K562 (cell line): ENCODE data around the gene USP5. TPM values are rescaled to one million over a fixed set of nuclear protein-coding genes. Genes with fewer than 3 reads are reported as not detected.

Experiments
- AFF1 ChIP-seq, 2 experiments: fragments of 450-650 bp; IDR thresholded peaks; 2 replicates each; pipeline ENCODE4 v1.6.1; 2018; ENCODE audit warnings: mild to moderate bottlenecking in 2 of 2, low read depth in 1 of 2; ENCODE audit not compliant: partially characterized antibody in 2 of 2
- ATF1 ChIP-seq, 2 experiments: fragments of 450-650 bp in 1 of 2; IDR thresholded peaks; 2 replicates each; pipeline ENCODE4 v1.6.1; 2016; ENCODE audit warnings: missing compliant biosample characterization in 1 of 2, missing genetic modification characterization in 1 of 2
- CC2D1A ChIP-seq: fragments of 450-650 bp; IDR thresholded peaks from 2 replicates; pipeline ENCODE4 v1.6.1; 2017; ENCODE audit warnings: mild to moderate bottlenecking
- CREM ChIP-seq: IDR thresholded peaks from 2 replicates; pipeline ENCODE4 v1.6.1; 2014; ENCODE audit warnings: antibody characterized with exemption, low read depth
- GABPB2 ChIP-seq: fragments of 250-450 bp; sonication (Bioruptor Pico); conservative IDR thresholded peaks from 2 replicates; pipeline ENCODE4 v1.5.1; 2021; ENCODE audit warnings: mild to moderate bottlenecking
- GATA2 ChIP-seq: sonication (generic); formaldehyde crosslinking; IDR thresholded peaks from 2 replicates; pipeline ENCODE4 v1.4.0; 2020; ENCODE audit warnings: mild to moderate bottlenecking, missing genetic modification reagents
- HEY1 ChIP-seq: fragments of 250-450 bp; sonication (Bioruptor Pico); IDR thresholded peaks from 2 replicates; pipeline ENCODE4 v1.5.0; 2020; ENCODE audit warnings: mild to moderate bottlenecking, moderate library complexity, borderline replicate concordance
- HMG20B ChIP-seq: fragments of 250-450 bp; sonication (Bioruptor Pico); IDR thresholded peaks from 2 replicates; pipeline ENCODE4 v1.5.0; 2021; ENCODE audit warnings: mild to moderate bottlenecking
- ILF3 ChIP-seq: fragments of 450-650 bp; IDR thresholded peaks from 2 replicates; pipeline ENCODE4 v1.6.1; 2018; ENCODE audit warnings: antibody characterized with exemption, mild to moderate bottlenecking, moderate library complexity, borderline replicate concordance
- JUN ChIP-seq, 2 experiments: sonication (generic) in 1 of 2; formaldehyde crosslinking in 1 of 2; IDR thresholded peaks; 2 replicates each; pipeline versions ENCODE4 v1.6.1 to v1.8.0; 2012 to 2022; ENCODE audit warnings: borderline replicate concordance in 2 of 2, mild to moderate bottlenecking in 2 of 2, improper control_type of control experiment in 1 of 2, low read depth in 1 of 2, low read length in 1 of 2, missing genetic modification reagents in 1 of 2
- KLF13 ChIP-seq: fragments of 450-650 bp; IDR thresholded peaks from 2 replicates; pipeline ENCODE4 v1.6.1; 2016; ENCODE audit warnings: missing genetic modification characterization, low read depth, mild to moderate bottlenecking, missing compliant biosample characterization, moderate library complexity, borderline replicate concordance
- MYNN ChIP-seq, 2 experiments: sonication (generic); formaldehyde crosslinking in 1 of 2; IDR thresholded peaks; 2 replicates each; pipeline versions ENCODE4 v1.5.0 to v1.6.1; 2016 to 2020; ENCODE audit warnings: antibody characterized with exemption in 1 of 2, missing genetic modification reagents in 1 of 2
- NELFE ChIP-seq: IDR thresholded peaks from 2 replicates; pipeline ENCODE4 v1.6.1; 2011; ENCODE audit warnings: mild to moderate bottlenecking; ENCODE audit not compliant: insufficient read depth, insufficient read length
- OTX1 ChIP-seq: fragments of 450-650 bp; formaldehyde crosslinking; IDR thresholded peaks from 2 replicates; pipeline ENCODE4 v1.4.0; 2022; ENCODE audit warnings: mild to moderate bottlenecking
- RBM22 ChIP-seq: fragments of 200-400 bp; formaldehyde crosslinking; IDR thresholded peaks from 2 replicates; pipeline ENCODE4 v1.6.1; 2018; ENCODE audit warnings: low read length, low read depth; ENCODE audit not compliant: poor library complexity, severe bottlenecking
- RUNX1 ChIP-seq: sonication (generic); IDR thresholded peaks from 2 replicates; pipeline ENCODE4 v1.6.1; 2016; ENCODE audit warnings: antibody characterized with exemption, low read depth
- THRAP3 ChIP-seq: fragments of 450-650 bp; IDR thresholded peaks from 2 replicates; pipeline ENCODE4 v1.6.1; 2016; ENCODE audit warnings: mild to moderate bottlenecking, inconsistent platforms, borderline replicate concordance
- ZNF253 ChIP-seq: fragments of 250-450 bp; sonication (Bioruptor Pico); conservative IDR thresholded peaks from 2 replicates; pipeline ENCODE4 v1.6.1; 2021; ENCODE audit warnings: mild to moderate bottlenecking
- ZNF347 ChIP-seq: fragments of 450-650 bp; formaldehyde crosslinking; IDR thresholded peaks from 2 replicates; pipeline ENCODE4 v1.4.0; 2020; ENCODE audit warnings: low read depth, mild to moderate bottlenecking, moderate library complexity
- ZNF395 ChIP-seq: fragments of 200-800 bp; sonication (Bioruptor generic); IDR thresholded peaks from 2 replicates; pipeline ENCODE4 v1.6.1; 2017; ENCODE audit warnings: missing genetic modification characterization, missing compliant biosample characterization
- ZNF644 ChIP-seq: fragments of 200-800 bp; sonication (Bioruptor generic); IDR thresholded peaks from 2 replicates; pipeline ENCODE4 v1.6.1; 2016; ENCODE audit warnings: low read depth, missing genetic modification characterization, missing compliant biosample characterization
- ZNF75A ChIP-seq: fragments of 450-650 bp; formaldehyde crosslinking; IDR thresholded peaks from 2 replicates; pipeline ENCODE4 v1.4.0; 2020; ENCODE audit warnings: mild to moderate bottlenecking
- ZNF785 ChIP-seq: fragments of 250-450 bp; sonication (Bioruptor Pico); IDR thresholded peaks from 2 replicates; pipeline ENCODE4 v1.4.0; 2020; ENCODE audit warnings: mild to moderate bottlenecking
- ZSCAN29 ChIP-seq: fragments of 450-650 bp; IDR thresholded peaks from 2 replicates; pipeline ENCODE4 v1.6.1; 2017
- polyA plus RNA-seq, 8 experiments: library from polyadenylated mRNA; depleted of rRNA in 4 of 8; stranded (reverse) in 5 of 8; unstranded in 3 of 8; fragments of >200 nt; fragmentation: Nextera tagmentation in 2 of 8; fragmentation: Illumina TruSeq in 1 of 8; extraction: Ambion mirVana in 2 of 8; extraction: Trizol in 1 of 8; gene quantifications; 2 replicates each; pipeline versions ENCODE4 v1.2.1 to v1.2.3, GENCODE V29; 2011 to 2014; ENCODE audit warnings: inconsistent platforms in 1 of 8, missing spikeins in 1 of 8
- total RNA-seq, 7 experiments: library from RNA; depleted of rRNA in 6 of 7; stranded (reverse); fragments of >200 nt in 6 of 7; fragmentation: Illumina TruSeq in 2 of 7; extraction: Trizol in 2 of 7; gene quantifications; 2 replicates each; pipeline versions ENCODE4 v1.2.1 to v1.2.3, GENCODE V29; 2011 to 2021; ENCODE audit warnings: low replicate concordance in 1 of 7

USP5 gene
- total and polyA plus RNA-seq, 9 of the 15 experiments (the other 6 are each of a cell fraction or from before 2014, with no cell fraction given) = 1.4 to 107 (median 48.6) TPM

GRCh38 chr12:6890789-6891645 is 39.1 kb downstream of the USP5 start (continued):
- peak; percentile 63; the same call in 1 of the 2 replicates for TF ChIP-seq JUN (IDR thresholded peaks at IDR 0.05; ENCODE audit: borderline replicate concordance, low read depth, low read length)
- no peak for TF ChIP-seq JUN (CRISPR knock-in tag; IDR thresholded peaks at IDR 0.05; ENCODE audit: borderline replicate concordance)
- no peak for TF ChIP-seq MYNN (IDR thresholded peaks at IDR 0.05)
- no peak for TF ChIP-seq MYNN (CRISPR knock-in tag; IDR thresholded peaks at IDR 0.05)
- no peak for TF ChIP-seq ZNF253 (CRISPR knock-in tag)
- no peak for TF ChIP-seq NELFE
- TF ChIP-seq CREM = peak; percentile 81
- TF ChIP-seq HEY1 (CRISPR knock-in tag) = no peak
- TF ChIP-seq ILF3 = no peak
- TF ChIP-seq RUNX1 = no peak
- TF ChIP-seq THRAP3 = no peak
- TF ChIP-seq GABPB2 (CRISPR knock-in tag) = no peak
- no peak for TF ChIP-seq OTX1 (CRISPR knock-in tag)
- TF ChIP-seq KLF13 (tag) = peak; percentile 70; the same call in 1 of the 2 replicates
- TF ChIP-seq ZNF75A (CRISPR knock-in tag) = no peak
- TF ChIP-seq GATA2 (CRISPR knock-in tag) = no peak
- TF ChIP-seq HMG20B = no peak
- no peak for TF ChIP-seq ZNF395 (CRISPR knock-in tag)
- TF ChIP-seq ZNF347 (CRISPR knock-in tag) = no peak
- TF ChIP-seq ZSCAN29 = no peak
- no peak for TF ChIP-seq ATF1 (CRISPR knock-in tag; IDR thresholded peaks at IDR 0.05)
- peak; percentile 83 for TF ChIP-seq ATF1 (tag; IDR thresholded peaks at IDR 0.05)
- TF ChIP-seq ZNF644 = no peak
- TF ChIP-seq ZNF785 (CRISPR knock-in tag) = no peak
- peak in 1 of 2 experiments; percentile 24 for TF ChIP-seq AFF1 (IDR thresholded peaks at IDR 0.05; ENCODE audit: low read depth in 1 of 2, partially characterized antibody in 2 of 2)
- no peak for TF ChIP-seq RBM22
- TF ChIP-seq CC2D1A = peak; percentile 38; the same call in 1 of the 2 replicates
